Right lung (tissue), 5 donors: Measurements from ENCODE around the gene PLXDC2. TPM values are rescaled to one million over a fixed set of nuclear protein-coding genes. Genes with fewer than 3 reads are reported as not detected.
"Not testable (repeated sequence)": the region's sequence is repeated elsewhere in the genome, so short reads cannot be mapped to it uniquely, and the experiment has no call there.

Experiments used
- DNase-seq, 2 donors: peaks; one replicate each; pipeline ENCODE4 v3.0.0-alpha.2; 2013
- polyA plus RNA-seq, 5 donors: library from polyadenylated mRNA; unstranded; fragments of 120-200 nt; gene quantifications; one replicate each; pipeline versions ENCODE4 v1.2.1 to v1.2.3, GENCODE V29; 2013; ENCODE audit warnings: inconsistent platforms in 1 of 5, low replicate concordance in 1 of 5; ENCODE audit not compliant: insufficient read length in 5 of 5, insufficient read depth in 1 of 5

Gene PLXDC2
- polyA plus RNA-seq, 5 donors = 56.9 to 134 (median 120) TPM

DNA sequence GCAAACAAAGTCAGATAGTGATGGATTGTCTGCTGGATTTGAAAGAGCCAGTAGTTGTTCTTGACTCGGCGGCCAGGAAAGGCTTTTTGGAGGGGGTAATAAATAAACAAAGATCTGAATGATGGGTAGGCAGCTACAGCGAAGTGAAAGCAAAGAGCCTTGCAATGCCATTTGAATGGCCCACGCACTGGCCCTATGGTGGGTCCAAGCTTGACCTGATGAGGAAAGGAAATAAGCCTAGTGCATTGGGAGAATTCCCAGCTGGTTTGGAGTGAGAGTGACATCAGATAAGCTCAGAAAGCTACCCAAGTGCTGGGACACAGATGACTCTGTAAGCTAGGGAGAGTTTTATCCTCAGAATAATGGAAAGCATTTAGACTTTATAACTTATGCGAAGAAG, 365.2 kb downstream of the PLXDC2 start:
- DNase-seq = peak; percentile 89 to 92

DNA sequence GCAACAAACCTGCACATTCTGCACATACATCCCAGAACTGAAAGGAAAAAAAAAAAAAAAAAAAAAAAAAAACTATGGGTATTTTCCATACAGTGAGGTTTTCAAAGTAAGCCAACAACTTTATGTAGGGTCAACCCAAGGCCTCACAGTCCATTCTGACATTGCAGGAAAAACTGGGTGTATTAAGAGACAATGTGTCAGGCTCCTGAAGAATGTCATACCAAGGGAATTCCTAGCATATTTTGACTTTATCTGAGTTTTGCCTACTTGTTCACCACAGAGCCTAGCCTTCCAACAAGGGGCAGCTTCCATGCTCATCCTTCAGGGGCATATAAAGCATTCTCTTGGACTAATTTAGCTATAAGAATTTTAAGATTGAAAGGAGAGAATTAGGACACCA, 368.9 kb downstream of the PLXDC2 start:
- DNase-seq = no peak

DNA sequence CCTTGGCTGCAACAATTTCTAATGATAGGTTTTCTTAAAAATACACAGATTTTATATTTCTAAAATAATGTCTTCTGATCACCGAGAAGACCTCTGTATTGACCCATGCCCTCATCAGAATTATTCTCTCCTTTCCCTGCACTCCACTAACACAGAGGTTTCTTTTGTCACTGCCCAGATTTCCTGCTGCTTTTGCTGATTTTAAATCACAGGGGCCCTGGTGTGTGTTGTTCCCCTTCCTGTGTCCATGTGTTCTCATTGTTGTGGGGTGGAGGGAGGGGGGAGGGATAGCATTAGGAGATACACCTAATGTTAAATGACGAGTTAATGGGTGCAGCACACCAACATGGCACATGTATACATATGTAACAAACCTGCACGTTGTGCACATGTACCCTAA, 375.2 kb downstream of the PLXDC2 start:
- not testable (repeated sequence) for DNase-seq

DNA sequence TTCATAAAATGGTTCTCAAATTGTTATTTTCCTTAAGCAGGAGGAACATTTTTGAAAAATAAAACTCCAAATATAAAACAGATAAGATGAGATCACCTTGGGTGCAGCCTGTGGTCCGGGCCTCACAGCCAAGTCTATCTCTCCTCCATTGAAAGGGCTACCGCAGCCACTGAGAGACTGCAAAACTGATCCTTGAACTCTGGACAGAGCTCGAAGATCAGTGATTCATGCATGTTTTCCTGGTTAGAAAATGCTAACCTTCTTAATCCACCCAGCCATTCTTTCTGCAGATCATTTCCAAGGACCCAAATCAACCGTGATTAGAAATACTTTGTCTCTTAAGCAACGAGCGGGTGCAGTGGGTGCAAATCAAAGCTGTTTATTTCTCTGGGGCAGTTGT, 378.8 kb downstream of the PLXDC2 start:
- DNase-seq = no peak

DNA sequence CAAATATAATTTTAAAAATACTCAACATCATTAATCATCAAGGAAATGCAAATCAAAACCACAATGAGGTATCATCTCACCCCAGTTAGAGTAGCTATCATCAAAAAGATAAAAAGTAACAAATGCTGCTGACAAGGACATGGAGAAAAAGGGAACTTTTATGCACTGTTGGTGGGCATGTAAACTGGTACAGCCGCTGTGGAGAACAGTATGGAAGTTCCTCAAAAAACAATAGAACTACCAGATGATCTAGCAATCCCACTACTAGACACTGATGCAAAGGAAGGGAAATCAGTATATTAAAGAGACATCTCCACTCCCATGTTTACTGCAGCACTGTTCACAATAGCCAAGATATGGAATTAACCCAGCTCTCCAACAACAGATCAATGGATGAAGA, 384.5 kb downstream of the PLXDC2 start:
- no peak for DNase-seq

DNA sequence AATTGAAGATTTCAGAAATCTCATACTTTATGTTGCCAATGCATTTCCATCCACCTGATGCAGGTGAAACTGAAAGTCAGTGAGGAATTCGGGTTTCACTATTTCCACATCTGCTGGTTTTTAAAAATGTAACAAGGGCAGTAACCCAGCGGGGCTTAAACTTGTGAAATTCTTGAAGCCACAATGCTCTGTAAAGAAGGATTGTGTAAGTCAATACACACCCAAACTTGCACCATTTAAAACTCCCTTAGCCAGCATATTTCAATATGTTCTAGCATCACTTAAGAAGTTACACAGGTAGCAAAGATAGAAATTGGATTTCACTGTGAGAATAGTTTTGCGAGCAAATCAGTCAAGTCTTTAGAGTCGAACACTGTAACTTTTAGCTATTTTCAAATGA, 386.1 kb downstream of the PLXDC2 start:
- no peak for DNase-seq

DNA sequence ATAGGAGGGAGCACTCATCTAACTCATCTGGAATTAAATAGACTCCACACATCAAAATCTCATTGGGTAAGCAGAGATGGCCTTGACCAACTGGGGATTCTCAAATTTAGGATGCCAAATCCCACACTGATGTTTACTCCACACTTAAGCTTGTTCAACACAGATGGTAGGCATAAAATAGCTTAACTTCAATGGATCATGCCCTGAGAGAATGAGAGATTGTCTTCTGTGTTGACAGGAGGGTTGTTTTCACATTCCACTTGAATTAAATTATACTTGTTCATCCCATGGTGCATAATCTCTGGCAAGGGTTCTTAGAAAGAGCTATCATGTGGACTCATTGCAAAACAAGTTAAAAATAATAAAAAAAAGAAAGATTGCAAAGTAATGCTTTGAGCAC, 391.4 kb downstream of the PLXDC2 start:
- no peak for DNase-seq

DNA sequence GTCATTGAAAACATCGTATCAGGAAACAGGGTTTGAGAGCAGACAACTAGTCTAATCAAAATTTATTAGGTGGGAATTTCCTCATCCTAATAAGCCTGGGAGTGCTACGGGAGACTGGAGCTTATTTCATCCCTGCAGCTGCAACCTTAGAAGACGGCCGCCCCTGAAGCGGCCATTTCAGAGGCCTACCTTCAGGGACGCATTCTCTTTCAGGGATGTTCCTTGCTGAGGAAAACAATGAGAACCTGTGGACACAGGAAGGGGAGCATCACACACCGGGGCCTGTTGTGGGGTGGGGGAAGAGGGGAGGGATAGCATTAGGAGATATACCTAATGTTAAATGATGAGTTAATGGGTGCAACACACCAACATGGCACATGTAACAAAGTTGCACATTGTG, 392.9 kb downstream of the PLXDC2 start:
- DNase-seq = not testable (repeated sequence)

DNA sequence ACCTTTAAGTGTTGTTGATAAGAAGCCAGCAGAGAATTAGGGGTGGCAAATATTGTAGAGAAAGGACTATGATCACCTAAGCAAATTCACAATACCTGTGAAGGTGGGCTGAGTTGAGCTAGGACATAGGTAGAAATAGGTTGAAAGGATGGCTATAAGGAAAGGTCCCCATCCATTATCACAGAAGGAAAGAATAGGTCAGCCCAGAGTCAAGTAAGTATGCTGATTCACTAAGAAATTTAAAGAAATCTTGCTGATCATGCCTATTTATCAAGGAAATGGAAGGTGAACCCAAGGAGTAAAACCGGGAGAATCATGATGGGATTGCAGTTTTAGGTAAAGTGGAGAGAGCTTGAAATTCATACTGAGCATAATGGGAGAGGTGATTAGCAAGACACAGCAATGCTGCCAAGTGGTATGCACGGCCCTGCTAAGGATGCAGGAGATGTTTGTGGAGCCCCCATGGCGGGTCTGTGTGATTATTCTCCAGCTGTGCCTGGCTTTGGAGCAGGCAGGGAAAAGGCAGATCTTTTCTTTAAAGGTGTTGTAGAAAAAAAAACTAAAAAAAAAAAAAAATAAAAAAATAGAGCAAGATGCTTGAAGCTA, 399.4 kb downstream of the PLXDC2 start:
- no peak for DNase-seq

DNA sequence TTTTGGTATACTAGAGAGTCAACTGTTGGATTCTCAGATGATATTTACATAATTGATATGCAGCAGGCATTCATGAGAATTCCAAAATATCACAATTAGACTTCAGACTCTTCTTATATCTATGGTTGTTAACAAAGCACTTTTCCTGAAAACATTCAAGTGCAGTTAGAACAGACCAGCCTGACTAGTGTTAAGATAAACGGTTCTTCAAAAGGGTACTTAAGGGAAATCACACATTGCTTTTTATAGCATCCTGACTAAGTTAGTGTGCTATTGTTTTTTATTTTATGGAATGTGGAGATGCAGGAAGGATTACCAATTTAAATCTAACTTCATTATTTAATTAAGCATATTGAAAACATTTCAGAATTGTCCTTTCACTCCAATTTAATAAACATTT, 405.1 kb downstream of the PLXDC2 start:
- no peak for DNase-seq

DNA sequence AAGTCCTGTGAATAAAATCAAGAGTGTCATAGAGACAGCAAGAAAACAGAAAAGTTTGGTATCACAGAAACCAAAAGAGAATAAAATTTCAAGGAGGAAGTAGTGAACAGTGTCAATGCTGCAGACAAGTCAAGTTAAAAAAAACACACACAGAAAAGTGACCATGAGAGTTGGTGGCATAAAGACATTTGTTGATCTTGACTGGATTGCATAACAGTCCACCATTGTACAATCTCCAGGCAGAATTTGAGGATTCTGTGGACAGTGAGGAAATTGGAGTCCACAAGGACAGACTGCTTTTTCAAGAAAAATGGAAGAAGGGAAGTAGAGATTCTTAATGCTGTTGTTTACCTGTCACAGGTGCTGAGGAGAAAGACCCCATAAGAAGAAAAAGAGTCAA, 412.5 kb downstream of the PLXDC2 start:
- DNase-seq = no peak

DNA sequence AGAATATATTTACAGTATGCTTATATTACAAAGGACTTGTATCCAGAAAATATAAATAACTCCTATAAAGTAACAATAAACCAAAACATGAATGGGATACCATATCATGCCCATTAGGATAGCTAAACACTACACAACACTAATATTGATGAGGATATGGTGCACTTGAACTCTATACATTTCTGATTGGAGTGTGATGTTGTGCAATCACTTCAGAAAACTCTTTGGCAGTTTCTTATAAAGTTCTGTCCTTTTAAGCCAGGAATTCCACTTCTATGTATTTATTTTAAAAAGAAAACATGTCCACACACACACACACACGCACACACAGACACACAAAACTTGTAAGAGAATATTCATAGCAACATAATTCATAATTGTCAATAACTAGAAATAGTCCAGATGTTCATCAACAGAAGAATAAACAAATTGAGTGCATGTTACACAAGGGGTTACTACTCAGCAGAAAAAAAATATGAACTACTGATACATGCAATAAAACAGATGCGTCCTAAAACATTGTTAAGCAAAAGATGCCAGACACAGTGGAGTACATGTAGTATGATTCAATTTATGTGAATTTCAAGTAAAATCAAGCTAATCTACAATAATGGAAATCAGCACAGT, 416.0 kb downstream of the PLXDC2 start:
- DNase-seq = peak; percentile 23 to 38

DNA sequence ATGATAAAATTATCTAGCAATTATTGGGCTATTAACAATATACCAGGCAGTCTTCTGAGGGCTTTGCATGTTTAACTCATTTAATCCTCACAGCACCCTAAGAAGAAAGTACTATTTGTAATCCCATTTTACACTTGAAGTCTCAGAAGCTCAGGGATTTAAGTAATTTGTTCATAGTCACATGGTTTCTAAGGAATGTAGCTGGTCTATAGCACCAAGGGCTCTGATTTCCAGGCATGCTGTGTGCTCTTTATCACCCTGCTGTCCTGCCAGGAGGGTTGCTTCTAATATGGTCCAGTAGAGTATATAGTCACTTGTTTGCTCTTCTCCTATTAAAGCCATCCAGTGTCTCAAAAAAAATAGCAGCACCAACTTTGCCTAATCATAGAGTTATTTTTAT, 417.2 kb downstream of the PLXDC2 start:
- no peak for DNase-seq

DNA sequence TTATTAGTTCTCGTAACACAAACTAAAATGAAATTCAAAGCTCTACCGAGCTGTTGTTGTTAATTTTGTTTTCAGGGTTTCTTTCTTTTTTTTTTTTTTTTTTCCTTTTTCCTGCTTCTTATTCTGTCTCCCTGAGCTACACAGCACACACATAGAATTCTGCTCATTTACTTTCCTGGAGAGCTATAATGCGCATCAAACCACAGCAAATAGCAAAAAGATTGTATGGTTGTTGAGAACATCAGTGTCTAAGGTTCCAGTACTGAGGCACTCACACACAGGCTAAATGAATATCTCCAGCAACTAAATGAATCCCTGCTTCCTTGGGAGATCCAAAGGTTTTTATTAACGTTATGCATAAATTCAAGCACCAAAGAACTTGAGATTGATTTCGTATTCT, 418.3 kb downstream of the PLXDC2 start:
- no peak for DNase-seq

DNA sequence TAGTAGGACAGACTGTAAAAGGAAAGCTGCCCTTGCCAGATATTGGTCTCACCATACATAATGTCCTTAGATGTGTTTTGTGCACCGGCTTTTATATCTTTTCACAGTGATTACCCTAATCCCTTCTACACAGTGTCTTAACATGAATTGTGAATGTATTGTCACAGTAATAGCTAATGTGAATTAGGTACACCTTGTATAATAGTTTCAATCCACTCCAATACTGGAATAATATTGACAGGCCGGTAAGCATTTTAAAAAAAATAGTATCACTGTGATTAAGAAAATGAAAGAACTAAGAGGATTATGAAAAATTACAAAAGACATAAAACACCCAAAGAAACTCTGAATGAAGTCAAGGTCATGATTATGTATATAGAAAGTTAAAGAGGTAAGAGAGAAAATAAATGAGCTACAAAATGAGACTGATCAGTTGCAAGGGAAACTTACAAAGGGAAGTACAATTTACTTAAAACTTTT, 420.9 kb downstream of the PLXDC2 start:
- DNase-seq = no peak

DNA sequence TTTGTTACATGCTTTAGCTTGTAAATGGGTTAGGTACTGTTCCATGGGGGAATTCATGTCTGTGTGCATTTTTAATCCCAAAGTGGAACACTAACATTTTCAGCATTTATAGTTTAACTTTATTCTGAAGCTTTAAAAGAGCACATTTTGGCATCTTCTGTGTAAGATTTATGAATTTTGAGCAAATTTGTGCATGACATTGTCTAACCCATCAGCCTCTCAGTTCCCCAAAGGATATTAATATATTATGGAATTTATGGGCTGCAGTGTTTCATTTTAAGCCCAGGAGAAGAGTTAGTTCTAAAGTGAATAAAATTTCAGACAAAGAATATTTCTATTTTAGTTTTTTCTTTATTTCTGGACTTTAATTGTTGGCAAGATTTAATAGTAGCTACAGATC, 421.4 kb downstream of the PLXDC2 start:
- no peak for DNase-seq

DNA sequence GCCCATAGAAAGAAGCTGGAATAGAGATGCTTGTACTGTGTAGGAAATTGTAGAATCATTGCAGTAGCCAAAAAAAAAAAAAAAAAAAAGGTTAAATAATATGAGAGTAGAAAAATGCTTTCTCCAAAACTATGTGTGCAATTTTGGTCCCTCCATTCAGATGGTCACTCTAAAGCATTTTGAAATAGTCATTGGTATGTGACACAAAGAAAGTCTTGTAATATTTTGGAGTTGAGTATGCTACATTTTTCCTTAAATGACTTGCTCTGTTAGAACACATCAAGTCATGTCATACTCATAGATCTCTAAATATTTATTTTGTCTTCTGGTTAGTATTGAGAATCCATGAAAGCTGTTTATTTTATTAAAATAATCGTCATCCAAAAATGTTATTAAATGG, 424.4 kb downstream of the PLXDC2 start:
- DNase-seq = no peak

DNA sequence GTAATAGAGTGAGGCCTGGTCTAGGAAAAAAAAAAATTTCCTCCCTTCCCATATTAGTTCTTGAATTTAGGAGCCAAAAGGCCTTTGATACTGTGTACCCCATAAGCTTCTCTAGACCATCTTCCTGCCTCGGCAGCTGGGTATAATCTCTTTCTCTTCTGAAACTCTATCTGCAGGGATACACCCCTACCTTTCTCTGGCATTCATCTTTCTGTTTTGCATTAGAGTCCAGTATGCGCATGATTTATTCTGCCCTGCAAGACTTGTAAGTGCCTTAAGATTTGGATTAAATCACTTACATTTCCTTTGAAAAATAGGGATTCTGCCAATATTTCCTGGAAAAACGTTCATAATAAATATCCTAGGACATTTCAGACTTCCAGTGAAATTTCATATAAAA, 431.2 kb downstream of the PLXDC2 start:
- no peak for DNase-seq

DNA sequence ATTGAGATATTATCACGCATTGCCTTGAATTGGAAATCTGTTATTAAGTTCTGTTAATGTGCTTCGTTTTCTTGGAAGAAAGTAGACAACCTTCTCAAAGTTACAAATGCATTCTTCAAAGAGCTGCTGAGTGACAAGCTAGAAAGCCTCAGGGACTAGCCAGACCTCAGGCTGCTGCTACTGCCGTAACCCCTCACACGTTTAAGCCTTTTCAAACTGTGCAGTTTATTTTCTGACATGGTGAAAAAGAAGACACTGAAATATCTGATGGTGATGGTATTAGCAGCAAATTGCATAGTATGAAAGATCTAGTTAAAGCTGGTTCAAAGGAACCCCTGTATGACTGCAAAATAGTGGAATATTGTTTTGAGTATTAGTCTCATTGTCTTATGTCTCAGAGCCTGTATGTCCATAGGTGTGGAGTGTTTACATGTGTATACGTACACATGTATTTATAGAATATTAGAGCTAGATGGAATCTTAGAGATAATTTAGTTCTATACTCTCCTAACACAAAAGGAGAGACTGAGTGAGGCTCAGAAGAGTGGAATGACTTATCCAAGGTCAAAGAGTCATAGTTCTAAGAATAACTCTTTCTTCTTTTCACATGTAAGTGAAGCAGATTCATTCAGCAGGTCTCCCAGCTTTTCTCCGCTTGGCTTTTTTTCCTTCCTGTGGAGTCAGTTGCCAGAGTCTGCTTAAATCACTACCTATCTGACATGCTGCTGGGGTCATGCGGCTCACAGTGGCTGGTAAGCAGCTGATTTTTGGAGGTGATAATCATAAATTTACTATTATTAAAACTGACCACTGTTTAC, 431.9 kb downstream of the PLXDC2 start:
- no peak for DNase-seq

DNA sequence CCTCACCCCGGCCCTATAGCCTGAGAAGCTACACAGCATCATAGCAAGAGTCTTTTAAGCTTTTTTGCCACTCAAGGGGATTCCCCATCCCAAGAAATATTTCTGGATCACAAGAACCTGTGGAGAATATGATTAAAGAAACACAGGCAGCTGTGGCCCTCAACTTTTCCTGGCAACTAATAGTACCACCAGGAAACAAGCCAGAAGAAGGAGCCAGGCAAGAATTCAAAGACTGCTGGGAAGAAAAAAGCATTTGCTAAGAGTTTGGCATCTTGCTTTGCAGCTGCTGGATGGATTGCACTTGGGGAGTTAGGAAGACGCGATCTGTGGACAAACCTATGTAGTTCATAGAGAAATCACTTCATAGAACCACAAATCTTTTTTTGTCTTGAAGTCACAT, 437.8 kb downstream of the PLXDC2 start:
- peak; percentile 47 to 48 for DNase-seq

DNA sequence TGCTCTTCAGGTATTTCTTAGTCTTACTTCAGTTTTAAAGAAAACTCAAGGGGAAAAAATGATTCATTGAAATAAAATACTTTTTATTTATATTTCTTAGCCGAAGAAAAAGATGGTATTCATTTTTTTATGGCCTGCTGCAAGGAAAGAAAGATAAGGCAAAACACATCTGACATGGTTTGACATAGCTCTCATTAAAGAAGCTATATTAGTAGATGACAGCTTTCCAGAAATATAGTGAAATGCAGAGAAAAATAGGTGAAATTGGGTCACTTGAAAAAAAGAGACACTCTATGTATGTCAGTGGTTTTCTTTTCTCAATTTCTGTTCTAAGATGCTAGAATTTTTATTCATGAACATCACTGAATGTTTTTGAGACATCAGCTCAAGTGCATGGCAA, 438.3 kb downstream of the PLXDC2 start:
- no peak for DNase-seq

DNA sequence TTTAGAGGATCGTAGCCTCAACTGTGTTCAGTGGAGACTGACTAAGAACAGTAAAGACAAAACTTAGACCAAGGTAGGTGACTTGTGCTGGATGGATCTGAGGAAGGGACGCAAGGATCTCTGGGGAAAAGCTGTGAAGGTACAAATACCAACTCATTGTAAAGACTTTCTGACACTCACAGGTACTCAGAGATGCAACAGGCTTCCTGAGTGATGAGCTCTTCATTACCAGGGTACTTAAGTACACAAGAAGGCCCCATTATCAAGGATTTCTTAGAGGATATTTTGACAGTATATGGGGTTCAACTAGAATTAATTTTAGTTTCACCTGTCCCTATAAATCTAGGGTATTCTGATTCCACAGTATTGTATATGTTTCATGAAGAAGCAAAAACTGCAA, 440.7 kb downstream of the PLXDC2 start:
- no peak for DNase-seq

DNA sequence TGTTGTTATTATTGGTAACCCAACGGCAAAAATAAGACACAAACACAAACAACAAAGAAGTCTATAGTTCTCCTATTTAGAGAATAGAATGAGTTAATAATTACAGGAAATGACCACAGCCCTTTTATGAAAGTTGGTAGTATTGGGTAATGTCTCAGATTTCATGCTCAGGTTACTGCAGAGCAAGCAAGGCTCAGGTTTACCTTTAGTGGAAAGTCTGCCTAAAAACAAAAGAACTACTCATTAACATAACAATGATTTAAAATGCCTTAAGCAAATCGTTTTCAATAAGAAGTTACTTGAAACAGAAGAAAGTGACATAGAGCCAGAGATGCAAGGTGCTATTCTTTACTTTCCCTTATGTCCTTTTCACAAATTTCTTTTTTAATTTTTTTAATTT, 441.2 kb downstream of the PLXDC2 start:
- DNase-seq = no peak
